K562 (cell line): ENCODE measurements around the gene SMYD2. TPM values are rescaled to one million over a fixed set of nuclear protein-coding genes. Genes with fewer than 3 reads are reported as not detected.
A peak's percentile ranks its signal among the peaks of the same experiment; 100 is the strongest.

Source experiments
- ATAC-seq: fragments of 200-7000 bp; cut with Tn5 transposase; 3 replicates; pipeline ENCODE4 v1.9.1; 2020; ENCODE audit warnings: moderate library complexity
- BruUV-seq: library from RNA; stranded (reverse); fragments of 400-500 nt; replicated peaks from 2 replicates; lab custom pipeline; 2021; lab: Mats Ljungman, UMichigan
- CTCF ChIA-PET: fragments of 300-600 bp; formaldehyde crosslinking; extraction: SDS; loops from one replicate; lab custom pipeline; 2021; ENCODE audit warnings: low intra/inter-chr PET ratio; lab: Yijun Ruan, JAX
- POLR2A ChIA-PET: fragments of 300-600, 350-650 bp; sonication (Branson Sonifier 250); formaldehyde crosslinking; extraction: SDS; loops from one replicate; lab custom pipeline; 2021; ENCODE audit warnings: antibody characterized with exemption, inconsistent platforms; lab: Yijun Ruan, JAX
- DNase-seq, 4 experiments: peaks; one replicate each; pipeline versions ENCODE4 v3.0.0 to v3.0.0-alpha.2; 2011 to 2018; ENCODE audit warnings: low spot score in 3 of 4, mixed read lengths in 3 of 4; ENCODE audit errors: extremely low read depth in 1 of 4
- FAIRE-seq: peaks from 2 replicates; lab custom pipeline; 2011; peaks lifted over from hg19 to GRCh38; lab: Jason Lieb, UNC
- H2AFZ ChIP-seq: 2 replicates; pipeline ENCODE4 v1.6.0; 2011; ENCODE audit warnings: low read depth, low read length, control low read depth, inconsistent platforms
- H3K27ac ChIP-seq: fragments of 200-600 bp; 3 replicates; pipeline ENCODE4 v1.8.0; 2011; ENCODE audit warnings: low read depth, mild to moderate bottlenecking, control low read depth, inconsistent platforms, low read length, moderate library complexity, mixed read lengths; ENCODE audit errors: extremely low read depth
- H3K27me3 ChIP-seq, 2 experiments: fragments of 300-600 bp in 1 of 2; 2 replicates in 1 of 2; 3 replicates in 1 of 2; pipeline versions ENCODE4 v1.6.0 to v1.8.0; 2011; ENCODE audit warnings: inconsistent platforms in 2 of 2, low read length in 2 of 2, mild to moderate bottlenecking in 1 of 2, mixed read lengths in 1 of 2, moderate library complexity in 1 of 2; ENCODE audit not compliant: control insufficient read depth in 2 of 2, insufficient read depth in 2 of 2
- H3K36me3 ChIP-seq: fragments of 300-600 bp; 3 replicates; pipeline ENCODE4 v1.8.0; 2011; ENCODE audit warnings: mild to moderate bottlenecking, low read length, inconsistent platforms; ENCODE audit not compliant: control insufficient read depth, insufficient read depth
- H3K4me1 ChIP-seq, 2 experiments: fragments of 200-600 bp in 1 of 2; replicated peaks in 1 of 2; 2 replicates in 1 of 2; 3 replicates in 1 of 2; pipeline versions ENCODE4 v1.5.1 to v1.8.0; 2011; ENCODE audit warnings: inconsistent platforms in 2 of 2, low read length in 2 of 2, mild to moderate bottlenecking in 1 of 2, mixed read lengths in 1 of 2, moderate library complexity in 1 of 2; ENCODE audit not compliant: control insufficient read depth in 2 of 2, insufficient read depth in 2 of 2
- H3K4me2 ChIP-seq: 2 replicates; pipeline ENCODE4 v1.6.1; 2011; ENCODE audit warnings: low read length, control low read depth, inconsistent platforms, mixed read lengths; ENCODE audit not compliant: insufficient read depth
- H3K4me3 ChIP-seq: fragments of 200-600 bp; sonication (generic), shearing (Covaris generic); 2 replicates; pipeline ENCODE4 v1.5.1; 2016; ENCODE audit warnings: control low read depth, inconsistent platforms
- H3K79me2 ChIP-seq: fragments of 200-600 bp; 3 replicates; pipeline ENCODE4 v1.8.0; 2011; ENCODE audit warnings: low read length, inconsistent platforms; ENCODE audit not compliant: control insufficient read depth, insufficient read depth
- H3K9ac ChIP-seq, 2 experiments: 2 replicates each; pipeline versions ENCODE4 v1.6.0 to v1.6.1; 2011; ENCODE audit warnings: low read depth in 2 of 2, low read length in 2 of 2, control low read depth in 1 of 2, inconsistent platforms in 1 of 2, mild to moderate bottlenecking in 1 of 2, mixed read lengths in 1 of 2; ENCODE audit not compliant: insufficient read depth in 1 of 2
- H3K9me1 ChIP-seq: one replicate; pipeline ENCODE4 v1.6.0; 2011; ENCODE audit warnings: inconsistent platforms, mild to moderate bottlenecking, low read length, moderate library complexity; ENCODE audit not compliant: control insufficient read depth, insufficient read depth
- H3K9me3 ChIP-seq: replicated peaks from 2 replicates; pipeline ENCODE4 v1.5.1; 2011; ENCODE audit warnings: low read depth, low read length, inconsistent platforms; ENCODE audit not compliant: control insufficient read depth, insufficient read depth
- H4K20me1 ChIP-seq: replicated peaks from 2 replicates; pipeline ENCODE4 v1.6.1; 2011; ENCODE audit warnings: low read length, inconsistent platforms, mixed read lengths; ENCODE audit not compliant: control insufficient read depth, insufficient read depth
- CREB1 ChIP-seq, 2 experiments: sonication (generic) in 1 of 2; formaldehyde crosslinking in 1 of 2; IDR thresholded peaks; 2 replicates each; pipeline versions ENCODE4 v1.6.1 to v1.8.0; 2012 to 2022; ENCODE audit warnings: inconsistent platforms in 1 of 2, mild to moderate bottlenecking in 1 of 2, missing genetic modification reagents in 1 of 2, moderate library complexity in 1 of 2
- PRMT5 ChIP-seq: sonication (generic); formaldehyde crosslinking; IDR thresholded peaks from 2 replicates; pipeline ENCODE4 v1.5.0; 2020; ENCODE audit warnings: missing genetic modification reagents
- XRCC3 ChIP-seq: fragments of 450-650 bp; IDR thresholded peaks from 2 replicates; pipeline ENCODE4 v1.6.1; 2017; ENCODE audit warnings: mild to moderate bottlenecking, moderate library complexity
- XRCC5 ChIP-seq: fragments of 200-400 bp; formaldehyde crosslinking; IDR thresholded peaks from 2 replicates; pipeline ENCODE4 v1.6.1; 2017; ENCODE audit warnings: low read depth, mild to moderate bottlenecking, low read length
- ZNF232 ChIP-seq: sonication (generic); formaldehyde crosslinking; IDR thresholded peaks from 2 replicates; pipeline ENCODE4 v1.8.0; 2022; ENCODE audit warnings: mild to moderate bottlenecking, missing genetic modification reagents
- ZNF77 ChIP-seq: fragments of 250-450 bp; sonication (Bioruptor Pico); IDR thresholded peaks from 2 replicates; pipeline ENCODE4 v1.5.0; 2020
- WGBS: fragments of 100-300 bp; shearing (Covaris generic); methylation state at CpG from one replicate; pipeline ENCODE4 v1.1.6; 2016; ENCODE audit warnings: low coverage, mixed read lengths; ENCODE audit not compliant: insufficient coverage; ENCODE audit errors: missing lambda C conversion rate; 5-methylcytosine and 5-hydroxymethylcytosine counted together
- in situ Hi-C: fragments of 300-500 bp; cut with MboI; formaldehyde crosslinking; loops from 4 replicates; pipeline ENCODE4 v1.15.0; 2018; ENCODE audit warnings: inconsistent platforms, mixed read lengths
- intact Hi-C: fragments of 100-400 bp; cut with micrococcal nuclease; formaldehyde crosslinking; loops from 2 replicates; pipeline ENCODE4 v1.14.2; 2022
- polyA plus RNA-seq, 8 experiments: library from polyadenylated mRNA; depleted of rRNA in 4 of 8; stranded (reverse) in 5 of 8; unstranded in 3 of 8; fragments of >200 nt; fragmentation: Nextera tagmentation in 2 of 8; fragmentation: Illumina TruSeq in 1 of 8; extraction: Ambion mirVana in 2 of 8; extraction: Trizol in 1 of 8; gene quantifications; 2 replicates each; pipeline versions ENCODE4 v1.2.1 to v1.2.3, GENCODE V29; 2011 to 2014; ENCODE audit warnings: inconsistent platforms in 1 of 8, missing spikeins in 1 of 8
- total RNA-seq, 7 experiments: library from RNA; depleted of rRNA in 6 of 7; stranded (reverse); fragments of >200 nt in 6 of 7; fragmentation: Illumina TruSeq in 2 of 7; extraction: Trizol in 2 of 7; gene quantifications; 2 replicates each; pipeline versions ENCODE4 v1.2.1 to v1.2.3, GENCODE V29; 2011 to 2021; ENCODE audit warnings: low replicate concordance in 1 of 7
- TF ChIP-seq, protein P1 (sequence below): sonication (generic); formaldehyde crosslinking; IDR thresholded peaks from 2 replicates; pipeline ENCODE4 v1.8.0; 2022; ENCODE audit warnings: mild to moderate bottlenecking, missing genetic modification reagents
- TF ChIP-seq, protein P2 (sequence below): fragments of 450-650 bp; IDR thresholded peaks from 2 replicates; pipeline ENCODE4 v1.6.1; 2017; ENCODE audit warnings: antibody characterized with exemption
- TF ChIP-seq, protein P3 (sequence below), 2 experiments: fragments of 450-650 bp; IDR thresholded peaks; 2 replicates each; pipeline ENCODE4 v1.6.1; 2018; ENCODE audit warnings: mild to moderate bottlenecking in 2 of 2, low read depth in 1 of 2; ENCODE audit not compliant: partially characterized antibody in 2 of 2

The SMYD2 gene
- total and polyA plus RNA-seq, 9 of the 15 experiments (the other 6 are each of a cell fraction or from before 2014, with no cell fraction given) = 13.8 to 81.3 (median 39.9) TPM

DNA sequence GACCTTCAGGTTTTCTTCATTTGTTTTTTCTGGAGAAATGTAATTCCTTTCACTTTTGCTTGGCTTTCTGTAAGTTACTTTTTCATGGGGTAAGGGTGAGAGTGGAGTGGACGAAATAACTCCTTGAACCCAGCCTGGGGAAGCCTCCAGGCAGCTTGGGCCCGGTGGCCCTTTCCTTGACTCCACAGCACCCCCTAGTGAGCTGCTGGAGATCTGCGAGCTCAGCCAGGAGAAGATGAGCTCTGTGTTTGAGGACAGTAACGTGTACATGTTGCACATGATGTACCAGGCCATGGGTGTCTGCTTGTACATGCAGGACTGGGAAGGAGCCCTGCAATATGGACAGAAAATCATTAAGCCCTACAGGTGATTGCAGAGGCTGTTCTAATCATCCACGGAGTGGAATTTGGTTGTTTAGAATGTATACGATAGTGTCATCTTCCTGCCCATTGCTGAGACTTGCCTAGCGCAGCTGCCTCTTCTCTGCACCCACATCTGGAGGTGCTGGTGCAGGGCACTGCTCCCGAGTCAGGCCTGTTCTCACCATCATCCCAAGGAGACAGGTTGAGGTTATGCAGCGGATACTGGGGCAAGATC is 51.0 kb downstream of the SMYD2 start:
- no peaks in the 10 kb centered on the region for H3K79me2 ChIP-seq
- H3K9me3 ChIP-seq = no peaks in the 10 kb centered on the region
- peaks cover 44% of the 10 kb centered on the region; the same call in 1 of the 3 replicates for H3K36me3 ChIP-seq
- WGBS = 44% methylated on average over 9 of the region's 9 CpGs
- intact Hi-C loops = loop anchor here (2.0 to 5.0 kb wide), 3 partner anchors 115 to 1195 kb away; no protein-coding TSS in a partner anchor
- no peaks in the 10 kb centered on the region; a peak in 1 of 5 replicates for H3K4me1 ChIP-seq
- no TSS peak for BruUV-seq
- peak; percentile 89 for ATAC-seq
- ChIA-PET POLR2A (interaction anchor here (0.6 to 1.3 kb wide), 3 partner anchors 13 to 51 kb away, joined by 3 to 4 read pairs (median 3); partner anchors contain the start of gene SMYD2), CTCF (interaction anchor here (0.9 to 4.6 kb wide), 5 partner anchors 51 to 1195 kb away, joined by 3 to 24 read pairs (median 12); partner anchors contain the start of gene SMYD2)
- in situ Hi-C loops = loop anchor here (5.0 kb wide), 1 partner anchor 120 kb away; no protein-coding TSS in a partner anchor
- H4K20me1 ChIP-seq = peaks cover 10% of the 10 kb centered on the region; the same call in 1 of the 2 replicates
- H2AFZ ChIP-seq = no peak overlapping the region
- peak; percentile 76 to 89 (median 85) for DNase-seq
- no peak overlapping the region for H3K4me2 ChIP-seq
- peak; percentile 88 for FAIRE-seq
- no peak overlapping the region for H3K27ac ChIP-seq
- H3K27me3 ChIP-seq = no peaks in the 10 kb centered on the region
- H3K9ac ChIP-seq = no peak overlapping the region
- no peak overlapping the region for H3K4me3 ChIP-seq
- H3K9me1 ChIP-seq = no peaks in the 10 kb centered on the region
- TF ChIP-seq, protein P1, sequence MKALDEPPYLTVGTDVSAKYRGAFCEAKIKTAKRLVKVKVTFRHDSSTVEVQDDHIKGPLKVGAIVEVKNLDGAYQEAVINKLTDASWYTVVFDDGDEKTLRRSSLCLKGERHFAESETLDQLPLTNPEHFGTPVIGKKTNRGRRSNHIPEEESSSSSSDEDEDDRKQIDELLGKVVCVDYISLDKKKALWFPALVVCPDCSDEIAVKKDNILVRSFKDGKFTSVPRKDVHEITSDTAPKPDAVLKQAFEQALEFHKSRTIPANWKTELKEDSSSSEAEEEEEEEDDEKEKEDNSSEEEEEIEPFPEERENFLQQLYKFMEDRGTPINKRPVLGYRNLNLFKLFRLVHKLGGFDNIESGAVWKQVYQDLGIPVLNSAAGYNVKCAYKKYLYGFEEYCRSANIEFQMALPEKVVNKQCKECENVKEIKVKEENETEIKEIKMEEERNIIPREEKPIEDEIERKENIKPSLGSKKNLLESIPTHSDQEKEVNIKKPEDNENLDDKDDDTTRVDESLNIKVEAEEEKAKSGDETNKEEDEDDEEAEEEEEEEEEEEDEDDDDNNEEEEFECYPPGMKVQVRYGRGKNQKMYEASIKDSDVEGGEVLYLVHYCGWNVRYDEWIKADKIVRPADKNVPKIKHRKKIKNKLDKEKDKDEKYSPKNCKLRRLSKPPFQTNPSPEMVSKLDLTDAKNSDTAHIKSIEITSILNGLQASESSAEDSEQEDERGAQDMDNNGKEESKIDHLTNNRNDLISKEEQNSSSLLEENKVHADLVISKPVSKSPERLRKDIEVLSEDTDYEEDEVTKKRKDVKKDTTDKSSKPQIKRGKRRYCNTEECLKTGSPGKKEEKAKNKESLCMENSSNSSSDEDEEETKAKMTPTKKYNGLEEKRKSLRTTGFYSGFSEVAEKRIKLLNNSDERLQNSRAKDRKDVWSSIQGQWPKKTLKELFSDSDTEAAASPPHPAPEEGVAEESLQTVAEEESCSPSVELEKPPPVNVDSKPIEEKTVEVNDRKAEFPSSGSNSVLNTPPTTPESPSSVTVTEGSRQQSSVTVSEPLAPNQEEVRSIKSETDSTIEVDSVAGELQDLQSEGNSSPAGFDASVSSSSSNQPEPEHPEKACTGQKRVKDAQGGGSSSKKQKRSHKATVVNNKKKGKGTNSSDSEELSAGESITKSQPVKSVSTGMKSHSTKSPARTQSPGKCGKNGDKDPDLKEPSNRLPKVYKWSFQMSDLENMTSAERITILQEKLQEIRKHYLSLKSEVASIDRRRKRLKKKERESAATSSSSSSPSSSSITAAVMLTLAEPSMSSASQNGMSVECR (CRISPR knock-in tag) = no peak
- TF ChIP-seq ZNF77 (CRISPR knock-in tag) (no peak), PRMT5 (CRISPR knock-in tag) (no peak), CREB1 (IDR thresholded peaks at IDR 0.05) (no peak), CREB1 (CRISPR knock-in tag; IDR thresholded peaks at IDR 0.05) (no peak), XRCC5 (peak; percentile 51; the same call in 1 of the 2 replicates), XRCC3 (no peak), ZNF232 (CRISPR knock-in tag) (no peak)
- TF ChIP-seq, protein P2, sequence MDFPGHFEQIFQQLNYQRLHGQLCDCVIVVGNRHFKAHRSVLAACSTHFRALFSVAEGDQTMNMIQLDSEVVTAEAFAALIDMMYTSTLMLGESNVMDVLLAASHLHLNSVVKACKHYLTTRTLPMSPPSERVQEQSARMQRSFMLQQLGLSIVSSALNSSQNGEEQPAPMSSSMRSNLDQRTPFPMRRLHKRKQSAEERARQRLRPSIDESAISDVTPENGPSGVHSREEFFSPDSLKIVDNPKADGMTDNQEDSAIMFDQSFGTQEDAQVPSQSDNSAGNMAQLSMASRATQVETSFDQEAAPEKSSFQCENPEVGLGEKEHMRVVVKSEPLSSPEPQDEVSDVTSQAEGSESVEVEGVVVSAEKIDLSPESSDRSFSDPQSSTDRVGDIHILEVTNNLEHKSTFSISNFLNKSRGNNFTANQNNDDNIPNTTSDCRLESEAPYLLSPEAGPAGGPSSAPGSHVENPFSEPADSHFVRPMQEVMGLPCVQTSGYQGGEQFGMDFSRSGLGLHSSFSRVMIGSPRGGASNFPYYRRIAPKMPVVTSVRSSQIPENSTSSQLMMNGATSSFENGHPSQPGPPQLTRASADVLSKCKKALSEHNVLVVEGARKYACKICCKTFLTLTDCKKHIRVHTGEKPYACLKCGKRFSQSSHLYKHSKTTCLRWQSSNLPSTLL = no peak
- TF ChIP-seq, protein P3, sequence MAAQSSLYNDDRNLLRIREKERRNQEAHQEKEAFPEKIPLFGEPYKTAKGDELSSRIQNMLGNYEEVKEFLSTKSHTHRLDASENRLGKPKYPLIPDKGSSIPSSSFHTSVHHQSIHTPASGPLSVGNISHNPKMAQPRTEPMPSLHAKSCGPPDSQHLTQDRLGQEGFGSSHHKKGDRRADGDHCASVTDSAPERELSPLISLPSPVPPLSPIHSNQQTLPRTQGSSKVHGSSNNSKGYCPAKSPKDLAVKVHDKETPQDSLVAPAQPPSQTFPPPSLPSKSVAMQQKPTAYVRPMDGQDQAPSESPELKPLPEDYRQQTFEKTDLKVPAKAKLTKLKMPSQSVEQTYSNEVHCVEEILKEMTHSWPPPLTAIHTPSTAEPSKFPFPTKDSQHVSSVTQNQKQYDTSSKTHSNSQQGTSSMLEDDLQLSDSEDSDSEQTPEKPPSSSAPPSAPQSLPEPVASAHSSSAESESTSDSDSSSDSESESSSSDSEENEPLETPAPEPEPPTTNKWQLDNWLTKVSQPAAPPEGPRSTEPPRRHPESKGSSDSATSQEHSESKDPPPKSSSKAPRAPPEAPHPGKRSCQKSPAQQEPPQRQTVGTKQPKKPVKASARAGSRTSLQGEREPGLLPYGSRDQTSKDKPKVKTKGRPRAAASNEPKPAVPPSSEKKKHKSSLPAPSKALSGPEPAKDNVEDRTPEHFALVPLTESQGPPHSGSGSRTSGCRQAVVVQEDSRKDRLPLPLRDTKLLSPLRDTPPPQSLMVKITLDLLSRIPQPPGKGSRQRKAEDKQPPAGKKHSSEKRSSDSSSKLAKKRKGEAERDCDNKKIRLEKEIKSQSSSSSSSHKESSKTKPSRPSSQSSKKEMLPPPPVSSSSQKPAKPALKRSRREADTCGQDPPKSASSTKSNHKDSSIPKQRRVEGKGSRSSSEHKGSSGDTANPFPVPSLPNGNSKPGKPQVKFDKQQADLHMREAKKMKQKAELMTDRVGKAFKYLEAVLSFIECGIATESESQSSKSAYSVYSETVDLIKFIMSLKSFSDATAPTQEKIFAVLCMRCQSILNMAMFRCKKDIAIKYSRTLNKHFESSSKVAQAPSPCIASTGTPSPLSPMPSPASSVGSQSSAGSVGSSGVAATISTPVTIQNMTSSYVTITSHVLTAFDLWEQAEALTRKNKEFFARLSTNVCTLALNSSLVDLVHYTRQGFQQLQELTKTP (IDR thresholded peaks at IDR 0.05; ENCODE audit: low read depth in 1 of 2, partially characterized antibody in 2 of 2) = no peak
